ENCODE results near the gene TAMALIN.
A peak's percentile ranks its signal among the peaks of the same experiment; 100 is the strongest.

The TAMALIN gene

DNA sequence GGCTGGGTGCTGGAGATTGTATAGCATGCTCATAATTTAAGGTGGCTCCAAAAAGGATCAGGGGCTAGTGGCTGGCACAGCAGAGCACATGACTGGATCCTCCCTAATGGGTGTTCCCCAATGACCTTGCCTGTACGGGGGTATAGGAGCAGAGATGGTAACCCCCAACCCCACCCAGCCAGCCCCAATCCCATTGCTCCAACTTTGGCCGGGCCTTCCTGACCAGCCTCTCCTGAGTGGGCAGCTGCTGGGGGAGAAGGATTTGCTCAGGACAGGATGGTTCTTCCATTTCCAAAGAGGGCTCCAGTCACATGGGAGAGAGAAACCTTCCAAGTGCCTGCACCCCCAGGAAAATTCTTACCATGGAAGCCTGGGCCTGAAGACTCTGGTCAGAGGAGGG lies 29.2 kb downstream of the TAMALIN start:
- no peak for DNase-seq (ENCODE audit: low read depth in 2 of 3, low spot score in 2 of 3)

DNA sequence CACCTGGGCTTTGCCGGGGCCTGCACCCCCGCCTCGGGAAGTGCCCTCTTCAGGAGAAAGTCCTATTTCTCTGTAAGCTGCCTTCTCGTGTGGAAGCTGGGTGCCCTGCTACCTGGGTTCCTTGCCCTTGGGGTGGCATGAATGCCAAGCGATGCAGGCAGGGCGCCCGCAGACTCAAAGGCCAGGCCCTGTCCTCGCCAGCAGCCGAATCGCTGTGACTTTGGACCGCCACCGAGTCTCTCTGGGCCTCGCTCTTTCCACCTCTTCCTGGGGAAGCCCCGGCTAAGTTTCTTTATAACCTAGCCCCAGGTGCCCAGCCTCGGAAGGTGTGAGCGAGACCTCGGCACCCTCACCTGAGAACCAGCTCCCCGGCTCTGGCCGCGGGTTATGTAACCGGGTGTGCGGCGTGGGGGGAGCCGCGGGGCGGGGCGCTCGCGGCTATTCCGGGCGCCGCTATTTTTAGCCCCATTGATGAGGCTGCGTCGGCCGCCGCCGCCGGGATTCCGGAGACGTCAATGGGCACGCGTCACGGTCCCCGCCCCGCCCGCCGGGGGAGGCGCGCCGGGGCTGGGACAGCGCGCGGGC lies 29.9 kb downstream of the TAMALIN start:
- DNase-seq (ENCODE audit: low read depth in 2 of 3, low spot score in 2 of 3): peak; percentile 51 to 65 (median 58)

DNA sequence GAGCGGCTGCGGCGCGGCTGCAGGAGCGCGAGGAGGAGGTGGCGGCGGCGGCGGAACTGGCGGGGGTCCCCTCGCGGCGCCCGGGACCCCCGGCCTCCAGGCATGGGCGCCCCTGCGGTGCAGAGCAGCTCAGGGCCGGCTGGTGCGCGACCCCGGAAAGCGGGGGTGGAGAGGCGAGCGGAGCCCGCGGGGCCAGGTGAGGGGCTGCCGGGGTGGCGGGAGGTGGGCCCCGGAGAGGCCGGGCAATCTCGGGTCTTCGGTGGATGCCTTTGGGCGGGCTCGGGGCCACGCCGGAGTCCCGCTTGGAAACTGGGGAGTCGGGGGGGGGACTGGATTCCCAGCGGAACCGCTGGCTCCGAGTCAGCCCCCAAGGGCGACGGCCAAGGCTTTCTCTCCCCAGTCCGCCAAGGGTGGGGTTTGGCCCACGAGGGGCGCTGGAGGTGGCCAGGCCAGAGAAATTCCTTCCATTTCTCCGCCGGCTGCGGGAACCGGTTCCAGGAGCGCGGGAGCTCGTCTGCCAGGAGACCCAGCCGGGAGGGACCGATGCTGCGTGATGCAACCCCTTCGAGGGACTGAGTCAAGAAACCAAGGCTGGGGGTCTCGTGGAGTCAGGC lies 30.6 kb downstream of the TAMALIN start:
- no peak for DNase-seq (ENCODE audit: low read depth in 2 of 3, low spot score in 2 of 3)

DNA sequence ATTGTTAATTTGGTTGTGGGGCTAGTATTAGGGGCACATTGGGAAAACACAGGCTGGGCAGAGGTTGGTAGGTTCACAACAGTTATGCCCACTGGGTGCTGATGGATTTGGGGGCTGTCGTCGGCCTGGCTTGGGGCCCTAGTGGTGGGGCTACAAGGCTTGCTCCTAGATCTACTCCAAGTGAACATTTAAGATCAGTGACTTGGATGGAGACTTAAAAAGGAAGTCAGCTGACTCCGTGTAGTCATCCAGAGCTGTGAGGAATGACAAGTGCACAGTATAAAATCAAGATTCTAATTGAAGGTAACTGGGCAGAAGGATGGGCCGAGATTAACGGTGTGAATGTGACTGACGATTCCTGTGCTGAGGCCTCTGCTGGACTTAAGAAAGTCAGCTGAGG lies 31.7 kb downstream of the TAMALIN start:
- no peak for DNase-seq (ENCODE audit: low read depth in 2 of 3, low spot score in 2 of 3)

DNA sequence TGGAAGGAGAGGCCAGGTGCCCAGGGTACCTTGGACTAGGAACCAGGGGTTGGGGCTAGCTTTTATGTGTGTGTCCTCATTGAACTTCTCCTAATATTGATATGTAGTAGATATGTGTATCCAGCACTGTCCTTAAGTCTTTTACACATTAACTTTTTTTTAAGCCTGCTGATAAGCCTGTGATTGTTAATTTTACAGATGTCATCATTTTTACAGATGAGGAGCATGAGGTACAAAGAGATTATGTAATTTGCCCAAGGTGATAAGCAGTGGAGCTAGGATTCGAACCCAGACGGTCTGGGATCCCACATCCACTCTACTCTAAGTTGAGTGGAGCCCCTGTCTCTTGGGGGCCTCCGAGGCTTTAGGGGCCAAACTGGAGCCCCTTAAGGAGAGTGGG lies 34.3 kb downstream of the TAMALIN start:
- no peak for DNase-seq (ENCODE audit: low read depth in 2 of 3, low spot score in 2 of 3)

DNA sequence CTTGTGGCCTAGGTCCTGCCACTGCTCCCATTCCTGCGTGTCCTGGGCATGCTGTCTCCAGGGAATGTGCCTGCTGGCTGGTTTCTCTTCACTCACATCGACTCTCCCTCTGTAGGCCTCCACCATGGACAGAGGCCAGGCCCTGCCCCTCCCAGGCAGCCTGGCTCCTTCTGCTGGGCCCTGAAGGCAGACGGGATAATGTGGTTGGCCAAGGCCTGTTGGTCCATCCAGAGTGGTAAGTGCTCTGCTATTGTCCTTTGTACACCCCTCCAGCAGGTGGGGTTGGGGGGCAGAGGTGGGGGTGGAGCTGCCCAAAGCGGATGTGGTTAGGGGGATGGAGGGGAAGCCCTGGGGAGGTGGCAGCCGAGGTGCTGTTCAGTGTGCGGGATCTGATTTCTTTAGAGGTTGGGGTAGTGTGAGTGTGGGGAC lies 35.0 kb downstream of the TAMALIN start:
- DNase-seq (ENCODE audit: low read depth in 2 of 3, low spot score in 2 of 3): no peak

DNA sequence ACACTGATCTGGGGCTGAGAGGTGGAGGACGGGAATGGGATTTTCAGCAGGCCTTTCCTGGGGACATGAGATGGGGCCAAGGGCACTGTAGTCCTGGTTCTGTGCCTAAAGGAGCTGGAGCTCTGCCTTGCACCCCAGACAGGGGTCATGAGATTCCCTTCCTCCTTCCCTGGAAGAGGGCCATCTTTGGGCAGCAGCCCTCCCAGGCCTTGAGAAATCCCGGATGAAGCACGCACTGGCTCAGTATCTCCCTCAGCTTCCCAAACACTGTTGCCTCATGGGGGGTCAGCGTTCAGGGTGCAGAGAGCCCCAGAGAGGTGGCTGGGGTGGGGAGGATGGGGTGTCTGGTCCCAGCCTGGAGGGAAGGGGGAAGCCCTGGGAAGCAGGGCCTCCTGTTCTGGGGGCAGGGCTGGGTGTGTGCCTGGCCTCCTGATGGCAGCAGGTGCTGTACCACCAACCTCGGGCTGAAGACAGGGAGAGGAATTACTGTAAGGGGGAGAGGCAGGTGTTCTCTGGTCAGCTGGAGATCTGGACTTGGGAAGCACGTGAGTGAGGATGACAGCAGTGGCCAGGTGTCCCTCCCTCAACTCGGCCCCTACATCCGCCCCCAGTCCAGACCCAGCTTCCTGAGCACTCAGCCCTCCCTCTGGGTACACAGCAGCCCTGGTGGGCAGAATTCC lies 36.1 kb downstream of the TAMALIN start:
- DNase-seq (ENCODE audit: low read depth in 2 of 3, low spot score in 2 of 3): no peak

DNA sequence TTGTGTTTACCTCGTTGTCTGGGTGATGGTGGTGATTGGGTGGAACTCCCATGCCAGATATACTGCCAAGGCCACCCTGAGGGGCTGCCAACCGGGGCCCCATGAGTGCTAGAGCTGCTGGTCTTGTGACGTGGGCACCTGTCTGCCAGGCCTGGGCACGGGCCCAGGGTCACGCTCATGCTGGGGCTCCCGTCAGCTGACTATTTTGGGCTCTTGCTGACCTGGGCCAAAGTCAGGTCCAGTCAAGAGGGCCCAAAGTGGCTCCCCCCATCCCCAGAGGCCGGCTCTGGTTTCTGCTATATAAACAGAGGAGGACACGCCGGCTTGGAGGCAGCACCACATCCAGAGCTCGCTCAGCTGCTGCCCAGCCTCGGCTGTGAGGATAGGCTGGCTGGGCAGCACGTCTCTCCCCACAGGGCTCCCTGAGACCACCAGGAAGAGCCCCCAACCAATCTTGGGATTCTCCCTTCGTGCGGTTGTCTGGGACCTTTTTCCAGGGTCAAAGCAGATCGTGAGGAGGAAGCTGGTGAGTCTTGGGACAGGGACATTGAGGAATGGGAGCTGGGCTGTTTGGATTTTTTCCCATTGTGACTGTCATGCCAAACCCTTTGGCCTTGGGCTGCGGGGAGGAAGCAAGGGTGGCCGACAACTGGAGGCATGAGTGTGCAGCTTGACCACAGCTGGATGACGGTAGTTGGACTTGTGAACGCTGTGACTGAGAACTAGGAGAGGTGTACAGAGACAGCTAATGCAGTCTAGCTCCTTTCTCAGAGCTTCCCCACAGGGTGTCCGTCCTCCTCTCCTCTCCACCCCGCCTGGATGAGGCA lies 36.9 kb downstream of the TAMALIN start:
- DNase-seq (ENCODE audit: low read depth in 2 of 3, low spot score in 2 of 3): no peak

DNA sequence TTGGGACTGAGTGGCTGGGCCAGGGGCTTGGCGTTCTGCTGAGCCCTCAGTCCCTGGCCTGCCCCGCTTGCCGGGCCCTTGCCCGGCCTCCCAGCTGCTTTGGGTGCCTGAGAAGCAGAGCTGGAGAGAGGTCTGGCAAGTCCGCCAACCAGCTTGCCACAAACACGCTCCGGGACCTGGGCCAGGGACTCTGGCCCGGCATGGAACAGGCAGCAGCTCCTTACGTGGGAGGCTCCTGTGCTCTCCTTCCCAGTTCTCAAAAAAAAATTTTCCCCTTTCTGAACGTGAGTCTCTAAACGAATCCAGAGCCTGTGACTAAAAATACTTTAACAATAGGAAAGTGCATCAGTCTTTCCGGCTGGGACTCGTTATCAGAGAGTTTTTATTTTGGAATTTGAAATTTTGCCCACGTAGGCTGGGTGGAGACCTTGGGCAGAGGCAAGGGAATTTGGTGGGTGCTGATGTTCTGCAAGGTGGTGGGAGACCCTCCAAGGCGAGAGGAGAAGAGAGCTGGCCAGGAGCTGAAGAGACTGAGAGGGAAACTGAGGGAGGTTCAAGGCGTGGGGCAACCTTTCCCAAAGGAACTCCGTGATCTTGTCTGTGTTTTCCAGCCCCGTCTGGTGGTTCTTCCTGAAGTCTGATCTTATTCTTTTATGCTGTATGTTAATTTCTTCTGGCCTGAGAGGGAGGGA lies 37.7 kb downstream of the TAMALIN start:
- no peak for DNase-seq (ENCODE audit: low read depth in 2 of 3, low spot score in 2 of 3)

DNA sequence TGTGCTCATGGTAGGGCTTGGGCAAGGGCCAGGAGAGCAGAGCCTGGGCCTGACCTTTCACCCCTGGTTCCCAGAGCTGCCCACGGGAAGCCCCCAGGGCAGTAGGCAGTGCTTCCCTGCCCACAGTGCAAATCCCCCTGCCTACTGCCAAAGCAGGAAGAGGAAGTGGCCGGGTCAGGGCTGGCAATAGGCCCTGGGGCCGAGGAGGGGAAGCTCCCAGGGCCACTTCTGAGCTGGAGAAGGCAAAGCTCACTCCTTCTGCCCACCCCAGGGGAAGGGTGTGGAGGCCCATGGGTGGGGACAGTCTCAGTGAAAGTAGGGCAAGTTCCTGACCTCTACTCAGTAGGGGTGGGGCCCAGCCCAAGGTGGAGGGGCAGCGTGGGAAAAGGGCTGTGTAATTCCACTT lies 39.1 kb downstream of the TAMALIN start:
- DNase-seq (ENCODE audit: low read depth in 2 of 3, low spot score in 2 of 3): no peak

DNA sequence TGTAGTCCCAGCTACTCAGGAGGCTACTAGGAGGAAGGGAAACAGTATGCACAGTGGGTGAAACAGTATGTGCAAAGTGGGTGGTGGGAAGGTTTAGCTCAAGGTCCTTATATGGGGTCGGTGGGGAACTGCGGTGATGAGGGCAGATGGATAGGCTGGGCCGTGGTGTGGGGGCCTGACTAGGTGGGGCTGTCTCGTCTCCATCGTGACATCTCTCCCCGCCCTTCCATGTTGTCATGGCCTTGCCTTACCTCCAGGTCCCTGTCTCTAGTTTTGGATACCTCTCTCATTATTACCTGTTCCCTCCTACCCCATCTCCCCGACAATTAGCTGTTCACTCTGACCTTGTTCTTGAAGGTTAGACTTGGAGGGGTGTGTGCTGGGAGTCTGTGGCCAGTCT lies 40.1 kb downstream of the TAMALIN start:
- DNase-seq (ENCODE audit: low read depth in 2 of 3, low spot score in 2 of 3): no peak

DNA sequence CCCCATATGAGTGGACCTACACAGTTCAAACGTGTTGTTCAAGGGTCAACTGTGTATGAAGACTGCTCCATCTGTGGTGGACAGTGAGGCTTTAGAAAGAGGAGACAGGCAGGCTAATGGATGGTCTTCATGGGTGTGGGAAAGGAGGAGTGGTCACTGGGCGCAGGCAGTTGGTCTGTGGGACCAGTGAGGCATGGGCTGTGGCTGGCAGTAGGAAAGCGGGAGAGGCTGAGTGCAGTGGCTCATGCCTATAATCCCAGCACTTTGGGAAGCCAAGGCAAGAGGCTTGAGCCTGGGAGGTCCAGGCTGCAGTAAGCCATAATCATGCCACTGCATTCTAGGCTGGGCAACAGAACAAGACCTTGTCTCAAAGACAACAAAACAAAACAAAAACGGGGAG lies 42.5 kb downstream of the TAMALIN start:
- DNase-seq (ENCODE audit: low read depth in 2 of 3, low spot score in 2 of 3): no peak

DNA sequence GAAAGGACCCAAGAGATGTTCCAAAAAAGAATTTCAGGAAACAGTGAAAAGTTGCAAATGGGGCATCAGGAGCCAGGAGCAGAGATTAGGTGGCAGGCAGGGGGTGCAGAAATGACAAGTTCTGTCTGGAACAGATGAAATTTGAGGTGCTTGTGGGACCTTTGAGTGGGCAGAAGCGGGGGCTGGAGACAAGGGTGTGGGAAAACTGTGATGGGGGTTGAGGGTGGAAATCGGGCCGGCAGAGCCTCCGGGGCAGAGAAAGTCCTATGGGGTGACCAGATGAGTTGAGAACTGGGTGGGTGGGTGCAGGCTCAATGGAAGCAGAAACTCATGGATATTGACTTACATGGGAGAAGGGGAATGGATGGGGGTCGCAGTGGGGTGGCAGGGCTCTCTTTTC lies 42.9 kb downstream of the TAMALIN start:
- no peak for DNase-seq (ENCODE audit: low read depth in 2 of 3, low spot score in 2 of 3)

DNA sequence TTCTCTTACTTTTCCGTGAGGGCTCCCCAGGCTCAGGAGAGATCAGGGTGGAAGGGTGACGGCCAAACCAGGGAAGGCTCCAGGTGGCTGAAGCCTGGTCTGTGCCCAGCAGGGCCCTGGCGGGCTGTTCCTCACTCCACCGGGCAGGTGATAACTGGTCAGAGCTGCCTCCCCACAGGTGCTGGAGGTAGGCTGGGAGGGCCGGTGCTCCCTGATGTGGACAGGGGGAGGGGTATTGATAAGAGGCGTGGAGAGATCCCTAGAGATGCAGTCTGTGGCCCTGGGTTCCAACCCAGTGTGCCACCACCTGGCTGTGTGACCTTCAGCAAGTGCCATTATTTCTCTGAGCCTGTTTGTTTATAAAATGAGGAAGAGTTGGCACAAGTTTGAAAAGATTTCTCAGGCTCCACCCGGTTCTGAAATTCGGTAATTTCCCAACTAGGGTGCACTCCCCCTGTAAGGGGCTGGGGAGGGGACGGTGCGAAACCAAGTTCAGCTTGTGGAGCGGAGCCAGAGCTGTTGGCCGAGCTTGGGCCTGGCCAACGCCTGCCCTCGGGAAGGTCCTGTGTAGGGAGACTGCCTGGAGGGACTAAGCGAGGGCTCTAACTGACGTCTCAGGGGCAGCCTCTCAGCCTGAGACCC lies 43.5 kb downstream of the TAMALIN start:
- DNase-seq (ENCODE audit: low read depth in 2 of 3, low spot score in 2 of 3): no peak

DNA sequence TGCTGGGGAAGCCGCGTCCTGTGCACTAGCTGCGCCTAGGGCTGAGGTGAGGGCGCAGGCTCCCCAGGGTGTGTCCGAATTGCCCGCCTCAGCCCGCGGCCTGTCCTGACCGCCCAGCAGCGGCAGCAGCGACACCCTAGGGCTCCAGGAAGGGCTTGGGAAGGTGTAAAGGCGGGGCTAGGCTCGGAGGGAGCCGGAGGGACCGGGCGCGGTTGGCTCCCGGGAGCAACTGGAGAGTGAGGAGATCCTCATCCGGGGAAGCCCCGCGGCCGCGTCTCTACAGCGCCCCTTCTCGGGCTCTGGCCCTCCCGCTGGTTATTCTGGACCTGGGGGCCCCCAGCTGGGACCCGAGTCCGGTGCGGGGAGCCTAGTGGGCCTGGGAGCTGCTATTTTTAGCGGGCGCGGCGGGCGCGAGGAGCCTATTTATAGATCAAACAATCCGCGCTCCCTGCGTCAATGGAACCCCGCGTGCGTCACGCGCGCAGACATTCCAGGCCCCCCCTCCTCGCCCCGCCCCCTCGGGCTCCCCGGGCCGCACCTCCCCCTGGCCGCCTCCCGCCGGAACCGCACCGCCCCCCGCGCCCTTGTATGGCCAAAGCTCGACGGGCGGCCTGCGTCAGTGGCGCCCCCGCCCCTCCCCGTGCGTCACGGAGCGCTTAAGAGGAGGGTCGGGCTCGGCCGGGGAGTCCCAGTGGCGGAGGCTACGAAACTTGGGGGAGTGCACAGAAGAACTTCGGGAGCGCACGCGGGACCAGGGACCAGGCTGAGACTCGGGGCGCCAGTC lies 44.2 kb downstream of the TAMALIN start, which contains the start of gene NR4A1:
NR4A1 (plus strand) TSS at position 685 of the 784 bp plus-strand sequence. CDS start 2,887 bp downstream, outside the sequence.
- DNase-seq (ENCODE audit: low read depth in 2 of 3, low spot score in 2 of 3): peak; percentile 97 to 98 (median 98)

DNA sequence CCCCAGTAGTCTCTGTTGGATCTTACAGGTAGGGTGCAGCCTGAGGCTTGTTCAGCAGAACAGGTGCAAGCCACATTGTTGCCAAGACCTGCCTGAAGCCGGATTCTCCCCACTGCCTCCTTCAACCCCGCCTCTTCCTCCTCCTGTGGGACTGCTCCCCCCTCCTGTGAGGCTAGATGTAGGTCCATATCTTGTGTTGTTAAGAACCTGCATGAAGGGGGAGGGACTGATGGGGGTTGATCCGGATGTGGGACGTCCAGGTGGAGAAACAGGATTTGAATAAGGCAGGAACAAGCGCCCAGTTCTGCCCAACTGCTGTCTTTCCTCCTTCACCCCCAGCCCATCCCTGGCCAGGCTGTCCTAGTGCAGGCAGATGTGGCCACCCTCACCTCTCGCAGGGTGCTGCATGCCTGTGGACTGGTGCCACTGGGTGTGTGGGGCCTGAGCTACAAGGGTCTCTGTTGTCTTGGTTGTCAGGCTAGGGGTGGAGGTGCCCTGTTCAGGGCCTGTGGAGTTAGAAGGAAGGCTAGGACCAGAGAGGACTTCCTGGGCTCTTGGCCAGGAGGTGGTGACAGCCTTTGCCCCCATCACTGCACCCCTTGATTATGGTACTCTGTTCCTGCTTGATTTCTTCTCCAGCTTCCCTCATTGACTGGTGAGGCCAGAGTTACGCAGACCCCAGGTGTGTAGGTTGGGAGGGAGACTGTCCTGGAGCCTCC lies 45.9 kb downstream of the TAMALIN start:
- DNase-seq (ENCODE audit: low read depth in 2 of 3, low spot score in 2 of 3): no peak

DNA sequence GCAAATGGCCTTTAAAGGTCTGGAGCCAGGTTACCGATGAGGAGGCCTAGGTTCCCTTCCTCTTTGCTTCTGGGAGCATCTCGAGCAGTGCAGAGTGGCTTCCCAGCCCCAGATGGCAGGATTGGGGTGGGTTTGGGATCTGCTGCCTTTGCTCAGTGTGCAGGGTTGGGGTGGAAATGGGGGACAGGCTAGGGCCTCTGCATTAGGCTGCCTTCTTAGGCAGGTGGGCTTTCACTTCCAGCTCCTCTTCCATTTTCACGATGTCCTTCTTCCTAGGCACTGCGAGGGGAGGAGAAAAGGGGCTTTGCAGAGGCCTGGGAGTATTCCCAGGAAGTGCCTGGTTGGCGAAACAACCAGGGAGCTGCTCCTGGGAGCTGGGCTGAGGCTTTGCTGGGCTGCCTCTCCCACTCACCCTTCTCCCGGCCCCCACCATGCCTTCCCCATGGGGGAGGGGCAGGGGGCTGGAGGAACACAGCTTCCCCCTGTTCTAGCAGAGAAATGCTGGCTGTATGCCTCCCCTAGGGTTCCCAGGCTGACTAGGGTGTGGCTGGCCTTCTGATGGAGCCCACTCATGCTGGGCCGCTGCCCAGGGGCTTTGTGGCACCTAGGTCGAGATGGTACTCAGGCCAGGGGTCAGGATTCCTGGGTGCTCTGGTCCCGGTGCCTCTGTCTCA lies 46.9 kb downstream of the TAMALIN start:
- no peak for DNase-seq (ENCODE audit: low read depth in 2 of 3, low spot score in 2 of 3)

DNA sequence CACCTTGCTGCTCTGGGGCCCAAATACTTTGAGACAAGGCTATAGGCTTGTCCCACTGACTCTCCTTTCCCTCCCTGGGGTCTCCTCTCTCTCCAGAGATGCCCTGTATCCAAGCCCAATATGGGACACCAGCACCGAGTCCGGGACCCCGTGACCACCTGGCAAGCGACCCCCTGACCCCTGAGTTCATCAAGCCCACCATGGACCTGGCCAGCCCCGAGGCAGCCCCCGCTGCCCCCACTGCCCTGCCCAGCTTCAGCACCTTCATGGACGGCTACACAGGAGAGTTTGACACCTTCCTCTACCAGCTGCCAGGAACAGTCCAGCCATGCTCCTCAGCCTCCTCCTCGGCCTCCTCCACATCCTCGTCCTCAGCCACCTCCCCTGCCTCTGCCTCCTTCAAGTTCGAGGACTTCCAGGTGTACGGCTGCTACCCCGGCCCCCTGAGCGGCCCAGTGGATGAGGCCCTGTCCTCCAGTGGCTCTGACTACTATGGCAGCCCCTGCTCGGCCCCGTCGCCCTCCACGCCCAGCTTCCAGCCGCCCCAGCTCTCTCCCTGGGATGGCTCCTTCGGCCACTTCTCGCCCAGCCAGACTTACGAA lies 47.6 kb downstream of the TAMALIN start:
- no peak for DNase-seq (ENCODE audit: low read depth in 2 of 3, low spot score in 2 of 3)
